GM12874 (cell line): ENCODE data around the gene MYO15B.

ENCODE experiments used
- CTCF ChIP-seq: IDR thresholded peaks from 2 replicates; pipeline ENCODE4 v1.5.1; 2011; ENCODE audit warnings: low read depth, mild to moderate bottlenecking, control low read depth, low read length, moderate library complexity; ENCODE audit not compliant: insufficient read depth

The MYO15B gene

GRCh38 chr17:75595920-75596313 lies 8.3 kb downstream of the MYO15B start:
- TF ChIP-seq CTCF: no peak

GRCh38 chr17:75596320-75597087 lies 8.9 kb downstream of the MYO15B start:
- TF ChIP-seq CTCF: no peak

GRCh38 chr17:75601057-75601987 lies 13.7 kb downstream of the MYO15B start:
- TF ChIP-seq CTCF: peak; percentile 97

GRCh38 chr17:75602644-75603043 lies 15.0 kb downstream of the MYO15B start:
- TF ChIP-seq CTCF: no peak

GRCh38 chr17:75603123-75603522 lies 15.5 kb downstream of the MYO15B start:
- TF ChIP-seq CTCF: no peak

GRCh38 chr17:75604034-75604695 lies 16.6 kb downstream of the MYO15B start:
- TF ChIP-seq CTCF: no peak

GRCh38 chr17:75605790-75606189 lies 18.2 kb downstream of the MYO15B start:
- no peak for TF ChIP-seq CTCF
